Measurements from ENCODE around the gene AKNA. TPM values are rescaled to one million over a fixed set of nuclear protein-coding genes. Genes with fewer than 3 reads are reported as not detected.

Gene AKNA
- total RNA-seq, 2 donors from 2014 or later = 7.3 to 11.9 TPM

GRCh38 chr9:114342755-114343440 is 44.9 kb downstream of the AKNA start:
- intact Hi-C loops (cut with DNase I) = no loop called here
- no peak overlapping the region for H3K27ac ChIP-seq
- 78 to 89% methylated on average over 5 of the region's 5 CpGs for whole genome bisulfite sequencing, 2 donors

DNA sequence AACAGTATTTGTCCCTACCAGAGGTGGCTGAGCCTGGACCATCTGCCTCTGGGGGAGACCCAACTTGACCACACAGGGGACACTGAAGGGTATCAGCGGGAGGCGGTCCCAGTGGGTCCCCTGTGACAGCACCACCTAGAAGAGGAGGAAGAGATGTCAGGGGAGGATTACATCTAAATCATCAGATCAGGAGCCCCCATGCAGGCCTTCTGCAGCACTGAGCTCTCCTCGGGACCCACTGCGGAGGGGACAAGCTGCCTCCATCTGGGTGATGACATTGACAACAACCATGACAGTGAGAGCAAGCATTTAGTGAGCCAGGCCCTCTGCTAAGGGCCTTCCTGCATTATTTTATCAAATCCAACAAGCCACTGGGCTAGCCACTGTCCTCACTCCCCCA is 45.8 kb downstream of the AKNA start:
- Histone ChIP-seq H3K9me3 (no peaks in the 10 kb centered on the region), H3K27ac (no peak overlapping the region), H3K27me3 (no peaks in the 10 kb centered on the region), H3K4me1 (no peaks in the 10 kb centered on the region), H3K4me3 (no peak overlapping the region), H3K36me3 (replicated peaks in 1 of 2; ENCODE audit: insufficient read depth in 1 of 2, low read depth in 2 of 2) (peaks cover 0 to 21% of the 10 kb centered on the region in 2 donors)
- no peak for DNase-seq
- 73 to 94% methylated on average over 2 to 4 of the region's 4 CpGs for WGBS, 2 donors
- intact Hi-C loops (cut with DNase I) = no loop called here
- TF ChIP-seq CTCF (IDR thresholded peaks at IDR 0.05) = no peak
- no peak for ATAC-seq

More at GRCh38 chr9:114342755-114343440, 44.9 kb downstream of the AKNA start:
- no peaks in the 10 kb centered on the region for H3K4me1 ChIP-seq
- TF ChIP-seq CTCF (IDR thresholded peaks at IDR 0.05) (no peak), POLR2A (IDR thresholded peaks at IDR 0.05) (no peak)
- ATAC-seq (no peak), DNase-seq (no peak)
- no peak overlapping the region for H3K4me3 ChIP-seq
- H3K36me3 ChIP-seq (replicated peaks in 1 of 2; ENCODE audit: insufficient read depth in 1 of 2, low read depth in 2 of 2) = peaks cover 0 to 26% of the 10 kb centered on the region in 2 donors
- no peaks in the 10 kb centered on the region for H3K9me3 ChIP-seq
- H3K27me3 ChIP-seq = no peaks in the 10 kb centered on the region

- no peaks in the 10 kb centered on the region for H3K4me1 ChIP-seq
- 81 to 84% methylated on average over 12 of the region's 12 CpGs for WGBS, 2 donors
- intact Hi-C loops (cut with DNase I) = no loop called here
- DNase-seq (no peak), ATAC-seq (no peak)
- TF ChIP-seq CTCF (IDR thresholded peaks at IDR 0.05) (no peak), POLR2A (IDR thresholded peaks at IDR 0.05) (no peak)
- H3K4me3 ChIP-seq = no peak overlapping the region
- H3K27ac ChIP-seq = no peak overlapping the region
- H3K9me3 ChIP-seq = no peaks in the 10 kb centered on the region
- peaks cover 0 to 17% of the 10 kb centered on the region in 2 donors for H3K36me3 ChIP-seq (replicated peaks in 1 of 2; ENCODE audit: insufficient read depth in 1 of 2, low read depth in 2 of 2)
- H3K27me3 ChIP-seq = no peaks in the 10 kb centered on the region
Measured at GRCh38 chr9:114341152-114341830, 46.5 kb downstream of the AKNA start.

DNA sequence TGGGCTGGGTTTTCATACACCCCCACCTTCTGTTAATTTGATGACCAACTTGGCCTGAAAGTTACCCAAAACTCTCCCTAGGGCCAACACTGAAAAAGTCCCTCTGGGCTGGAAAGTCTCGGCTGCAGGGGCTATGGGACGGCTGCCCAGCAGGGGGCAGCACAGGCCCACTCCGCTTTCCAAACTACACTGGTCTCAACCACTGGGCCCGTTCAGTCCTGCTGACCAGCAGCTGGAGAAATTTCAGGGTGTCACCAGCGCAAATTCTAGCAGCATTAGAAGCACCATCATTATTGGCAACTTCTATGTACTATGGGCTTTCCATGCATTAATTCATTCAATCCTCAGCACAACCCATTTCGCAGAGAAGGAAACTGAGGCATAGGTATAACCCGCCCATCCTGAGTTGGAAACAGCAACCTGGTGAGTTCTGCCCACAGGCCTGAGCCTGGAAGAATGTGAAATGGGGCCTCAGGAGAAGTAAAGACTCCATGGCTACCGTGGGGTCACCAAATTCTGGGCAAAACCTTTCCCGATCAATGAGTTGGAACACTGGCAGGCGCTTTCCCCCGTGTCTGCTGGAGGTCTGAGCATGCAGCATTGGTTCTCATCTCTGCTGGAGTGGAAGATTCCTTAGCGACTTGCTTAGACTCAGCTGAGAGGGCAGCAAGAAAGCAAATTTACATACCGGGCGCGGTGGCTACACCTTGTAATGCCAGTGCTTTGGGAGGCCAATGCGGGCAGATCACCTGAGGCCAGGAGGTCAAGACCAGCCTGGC is 48.5 kb downstream of the AKNA start:
- DNase-seq = peak in 3 of 4 donors; percentile 33 to 47 (median 44)

More for the DNA sequence above, 48.5 kb downstream of the AKNA start:
- intact Hi-C loops (cut with DNase I) = no loop called here
- Histone ChIP-seq H3K9me3 (no peaks in the 10 kb centered on the region), H3K4me1 (no peaks in the 10 kb centered on the region), H3K27ac (no peak overlapping the region), H3K36me3 (replicated peaks in 1 of 2; ENCODE audit: insufficient read depth in 1 of 2, low read depth in 2 of 2) (peaks cover 0 to 11% of the 10 kb centered on the region in 2 donors), H3K27me3 (no peaks in the 10 kb centered on the region), H3K4me3 (no peak overlapping the region)
- WGBS, 2 donors = 77 to 81% methylated on average over 10 to 16 of the region's 16 CpGs
- TF ChIP-seq CTCF (IDR thresholded peaks at IDR 0.05) (peak in 6 of 7 experiments; percentile 43 to 51 (median 46)), POLR2A (IDR thresholded peaks at IDR 0.05) (no peak)
- ATAC-seq = peak; percentile 38
